OCI-LY7 (cell line): ENCODE data around the gene LRP1-AS.

Experiments
- EZH2phosphoT487 ChIP-seq: fragments of 200-600 bp; sonication (generic); IDR thresholded peaks from 2 replicates; pipeline ENCODE4 v1.6.1; 2018; ENCODE audit warnings: low read depth, borderline replicate concordance, mild to moderate bottlenecking, mixed run types, antibody characterized with exemption, low read length, moderate library complexity, mixed read lengths
- TF ChIP-seq, protein P1 (sequence below): fragments of 200-600 bp; sonication (generic); conservative IDR thresholded peaks from 2 replicates; pipeline ENCODE4 v1.5.1; 2014; ENCODE audit warnings: mild to moderate bottlenecking, antibody characterized with exemption, low read length, moderate library complexity, mixed read lengths

DNA sequence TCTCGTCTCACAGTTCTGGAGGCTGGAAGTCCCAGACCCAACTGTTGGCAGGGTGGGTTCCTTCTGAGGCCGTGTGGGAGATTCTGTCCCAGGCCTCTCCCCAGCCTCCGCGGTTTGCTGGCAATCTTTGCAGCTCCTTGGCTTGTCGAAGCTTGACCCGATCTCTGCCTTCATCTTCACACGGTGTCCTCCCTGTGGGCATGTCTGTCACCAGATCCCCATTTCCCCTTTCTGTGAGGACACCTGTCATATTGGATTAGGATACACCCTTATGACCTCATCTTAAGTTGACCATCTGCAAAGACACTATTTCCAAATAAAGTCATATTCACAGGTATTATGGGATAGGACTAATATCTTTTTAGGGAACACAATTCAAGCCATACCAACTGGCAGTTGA lies 22.6 kb upstream of the LRP1-AS start:
- TF ChIP-seq, protein P1, sequence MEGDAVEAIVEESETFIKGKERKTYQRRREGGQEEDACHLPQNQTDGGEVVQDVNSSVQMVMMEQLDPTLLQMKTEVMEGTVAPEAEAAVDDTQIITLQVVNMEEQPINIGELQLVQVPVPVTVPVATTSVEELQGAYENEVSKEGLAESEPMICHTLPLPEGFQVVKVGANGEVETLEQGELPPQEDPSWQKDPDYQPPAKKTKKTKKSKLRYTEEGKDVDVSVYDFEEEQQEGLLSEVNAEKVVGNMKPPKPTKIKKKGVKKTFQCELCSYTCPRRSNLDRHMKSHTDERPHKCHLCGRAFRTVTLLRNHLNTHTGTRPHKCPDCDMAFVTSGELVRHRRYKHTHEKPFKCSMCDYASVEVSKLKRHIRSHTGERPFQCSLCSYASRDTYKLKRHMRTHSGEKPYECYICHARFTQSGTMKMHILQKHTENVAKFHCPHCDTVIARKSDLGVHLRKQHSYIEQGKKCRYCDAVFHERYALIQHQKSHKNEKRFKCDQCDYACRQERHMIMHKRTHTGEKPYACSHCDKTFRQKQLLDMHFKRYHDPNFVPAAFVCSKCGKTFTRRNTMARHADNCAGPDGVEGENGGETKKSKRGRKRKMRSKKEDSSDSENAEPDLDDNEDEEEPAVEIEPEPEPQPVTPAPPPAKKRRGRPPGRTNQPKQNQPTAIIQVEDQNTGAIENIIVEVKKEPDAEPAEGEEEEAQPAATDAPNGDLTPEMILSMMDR: no peak
- no peak for TF ChIP-seq EZH2phosphoT487
